WTC11 (cell line): ENCODE results near the gene NECTIN1. TPM values are rescaled to one million over a fixed set of nuclear protein-coding genes. Genes with fewer than 3 reads are reported as not detected.

ENCODE experiments used
- ATAC-seq: fragments of 200-7000 bp; cut with Tn5 transposase; 2 replicates; pipeline ENCODE4 v1.10.0; 2021; ENCODE audit warnings: mild to moderate bottlenecking, moderate library complexity
- CTCF ChIA-PET: fragments of 300-600 bp; sonication (Branson Sonifier 250); formaldehyde crosslinking; loops from one replicate; lab custom pipeline; 2021; ENCODE audit warnings: antibody characterized with exemption; lab: Charles Lee
- POLR2A ChIA-PET: fragments of 350-600 bp; sonication (Branson Sonifier 250); formaldehyde crosslinking; loops from one replicate; lab custom pipeline; 2021; ENCODE audit warnings: antibody characterized with exemption; lab: Charles Lee
- DNase-seq: peaks from one replicate; pipeline ENCODE4 v3.0.0; 2021; ENCODE audit warnings: low spot score
- H3K27ac Mint-ChIP-seq: 2 replicates; pipeline ENCODE4 v1.8.0; 2021; ENCODE audit warnings: mixed read lengths
- H3K27me3 Mint-ChIP-seq: 2 replicates; pipeline ENCODE4 v1.8.0; 2021; ENCODE audit warnings: low read depth, mild to moderate bottlenecking, moderate library complexity, mixed read lengths
- H3K36me3 Mint-ChIP-seq: 2 replicates; pipeline ENCODE4 v1.8.0; 2021; ENCODE audit warnings: mixed read lengths
- H3K4me1 Mint-ChIP-seq: 2 replicates; pipeline ENCODE4 v1.8.0; 2022; ENCODE audit warnings: mixed read lengths
- H3K4me3 Mint-ChIP-seq: 2 replicates; pipeline ENCODE4 v1.8.0; 2021; ENCODE audit warnings: mild to moderate bottlenecking, moderate library complexity, mixed read lengths
- H3K9me3 Mint-ChIP-seq: 2 replicates; pipeline ENCODE4 v1.8.0; 2021; ENCODE audit warnings: mixed read lengths
- E2F5 ChIP-seq: sonication (generic); formaldehyde crosslinking; IDR thresholded peaks from 2 replicates; pipeline ENCODE4 v1.8.1; 2022; ENCODE audit warnings: mild to moderate bottlenecking, moderate library complexity, missing genetic modification reagents
- FOXK1 ChIP-seq: sonication (generic); formaldehyde crosslinking; IDR thresholded peaks from 2 replicates; pipeline ENCODE4 v1.8.0; 2022; ENCODE audit warnings: mild to moderate bottlenecking, moderate library complexity, missing genetic modification reagents
- FOXP1 ChIP-seq: sonication (generic); formaldehyde crosslinking; IDR thresholded peaks from 2 replicates; pipeline ENCODE4 v1.8.0; 2022; ENCODE audit warnings: missing genetic modification reagents, mild to moderate bottlenecking, moderate library complexity, borderline replicate concordance
- GABPB1 ChIP-seq: sonication (generic); formaldehyde crosslinking; IDR thresholded peaks from 2 replicates; pipeline ENCODE4 v1.8.1; 2023; ENCODE audit warnings: mild to moderate bottlenecking, missing genetic modification reagents
- IRF2 ChIP-seq: sonication (generic); formaldehyde crosslinking; IDR thresholded peaks from 2 replicates; pipeline ENCODE4 v1.8.0; 2022; ENCODE audit warnings: low read depth, missing genetic modification reagents, borderline replicate concordance
- NR3C1 ChIP-seq: sonication (generic); formaldehyde crosslinking; conservative IDR thresholded peaks from 2 replicates; pipeline ENCODE4 v1.8.1; 2023; ENCODE audit warnings: low read depth, mild to moderate bottlenecking, missing genetic modification reagents
- RORB ChIP-seq: fragments of 250-450 bp; sonication (Bioruptor Pico); IDR thresholded peaks from 2 replicates; pipeline ENCODE4 v1.9.0; 2021; ENCODE audit warnings: mild to moderate bottlenecking
- TCF7 ChIP-seq: sonication (generic); formaldehyde crosslinking; IDR thresholded peaks from 2 replicates; pipeline ENCODE4 v1.8.0; 2022; ENCODE audit warnings: mild to moderate bottlenecking, low read depth, missing genetic modification reagents, moderate library complexity
- TEAD1 ChIP-seq: sonication (generic); formaldehyde crosslinking; IDR thresholded peaks from 2 replicates; pipeline ENCODE4 v1.8.0; 2022; ENCODE audit warnings: mild to moderate bottlenecking, missing genetic modification reagents
- TEAD4 ChIP-seq: sonication (generic); formaldehyde crosslinking; IDR thresholded peaks from 2 replicates; pipeline ENCODE4 v1.8.0; 2022; ENCODE audit warnings: mild to moderate bottlenecking, missing genetic modification reagents
- ZNF121 ChIP-seq: sonication (generic); formaldehyde crosslinking; IDR thresholded peaks from 2 replicates; pipeline ENCODE4 v1.8.0; 2023; ENCODE audit warnings: missing genetic modification reagents
- ZNF138 ChIP-seq: sonication (generic); formaldehyde crosslinking; conservative IDR thresholded peaks from 2 replicates; pipeline ENCODE4 v1.8.1; 2022; ENCODE audit warnings: mild to moderate bottlenecking, moderate library complexity, missing genetic modification reagents
- ZNF317 ChIP-seq: sonication (generic); formaldehyde crosslinking; IDR thresholded peaks from 2 replicates; pipeline ENCODE4 v1.8.1; 2023; ENCODE audit warnings: low read depth, mild to moderate bottlenecking, moderate library complexity, missing genetic modification reagents, borderline replicate concordance
- ZNF396 ChIP-seq: fragments of 250-450 bp; sonication (Bioruptor Pico); IDR thresholded peaks from 2 replicates; pipeline ENCODE4 v1.8.0; 2021; ENCODE audit warnings: mild to moderate bottlenecking, moderate library complexity, borderline replicate concordance
- total RNA-seq: library from RNA; stranded (reverse); gene quantifications from 3 replicates; pipeline ENCODE4 v1.2.3, GENCODE V29; 2021
- TF ChIP-seq, protein P1 (sequence below): sonication (generic); formaldehyde crosslinking; IDR thresholded peaks from 2 replicates; pipeline ENCODE4 v1.8.1; 2023; ENCODE audit warnings: mild to moderate bottlenecking, moderate library complexity, missing genetic modification reagents
- TF ChIP-seq, protein P2 (sequence below): sonication (generic); formaldehyde crosslinking; IDR thresholded peaks from 2 replicates; pipeline ENCODE4 v1.8.0; 2022; ENCODE audit warnings: mild to moderate bottlenecking, missing genetic modification reagents
- TF ChIP-seq, protein P3 (sequence below): sonication (generic); formaldehyde crosslinking; IDR thresholded peaks from 2 replicates; pipeline ENCODE4 v1.8.1; 2023; ENCODE audit warnings: mild to moderate bottlenecking, missing genetic modification reagents, moderate library complexity
- TF ChIP-seq, protein P4 (sequence below): fragments of 250-450 bp; sonication (Bioruptor Pico); IDR thresholded peaks from 2 replicates; pipeline ENCODE4 v1.9.0; 2021; ENCODE audit warnings: mild to moderate bottlenecking

The NECTIN1 gene
- total RNA-seq, 1 experiment from 2014 or later, result 86.2 TPM

GRCh38 chr11:119738059-119738439 lies 9.0 kb upstream of the NECTIN1 start:
- Mint-ChIP-seq H3K27me3 (peaks cover 18% of the 10 kb centered on the region), H3K4me3 (no peak overlapping the region), H3K36me3 (no peaks in the 10 kb centered on the region)
- POLR2A ChIA-PET, result no interaction called here
- ATAC-seq, result no peak
- CTCF ChIA-PET, result interaction anchor here (0.8 to 1.9 kb wide), 3 partner anchors 9 to 370 kb away, joined by 3 to 11 read pairs (median 3); partner anchors contain the start of gene NECTIN1
- TF ChIP-seq ZNF138, result no peak
- TF ChIP-seq, all 79 proteins: peak for 0
- DNase-seq, result no peak
- H3K4me1 Mint-ChIP-seq, result peaks cover 9% of the 10 kb centered on the region
- no peaks in the 10 kb centered on the region for H3K9me3 Mint-ChIP-seq
- no peak overlapping the region for H3K27ac Mint-ChIP-seq

DNA sequence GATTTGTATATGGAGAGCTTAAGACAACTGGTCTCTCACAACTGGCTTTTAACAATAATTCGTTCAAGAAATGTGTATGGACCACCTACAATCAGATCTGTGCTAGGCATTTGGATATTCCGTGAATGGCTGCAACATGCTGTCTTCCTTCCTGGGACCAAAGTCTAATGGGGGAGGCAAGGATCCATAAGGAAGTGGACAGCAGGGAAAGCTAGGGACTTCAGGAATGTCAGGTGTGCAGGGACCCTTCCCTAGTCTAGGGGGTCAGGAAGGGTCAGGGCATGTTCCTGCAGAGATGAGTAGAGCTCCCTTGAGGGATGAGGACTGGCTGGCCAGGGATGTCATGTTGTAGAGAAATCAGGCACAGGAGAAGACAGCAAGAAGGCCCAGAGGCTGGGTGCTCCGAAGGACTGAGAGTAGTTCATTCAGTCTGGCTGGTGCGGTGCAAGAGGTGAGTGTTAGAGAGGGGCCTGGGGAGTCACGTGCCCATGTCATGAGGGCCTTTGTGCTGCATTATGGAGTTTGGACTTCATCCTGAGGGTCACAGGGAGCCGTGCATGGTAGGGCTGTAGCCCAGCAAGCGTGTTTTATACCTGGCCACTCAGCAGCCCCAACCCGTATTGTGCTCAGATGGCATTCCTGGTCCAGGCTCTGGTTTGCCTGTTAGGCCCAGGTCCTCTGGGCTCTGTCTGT lies 8.5 kb upstream of the NECTIN1 start:
- Mint-ChIP-seq H3K4me3 (no peak overlapping the region), H3K4me1 (peaks cover 4% of the 10 kb centered on the region), H3K27me3 (peaks cover 12% of the 10 kb centered on the region), H3K36me3 (no peaks in the 10 kb centered on the region), H3K9me3 (no peaks in the 10 kb centered on the region), H3K27ac (no peak overlapping the region; the same call in 1 of the 2 replicates)
- DNase-seq (no peak), ATAC-seq (no peak)
- CTCF ChIA-PET, result interaction anchor here (0.8 to 1.9 kb wide), 2 partner anchors 8 to 371 kb away, joined by 3 to 11 read pairs; partner anchors contain the start of gene NECTIN1
- TF ChIP-seq GABPB1 (CRISPR knock-in tag) (no peak), FOXK1 (CRISPR knock-in tag) (no peak), RORB (CRISPR knock-in tag) (no peak), NR3C1 (CRISPR knock-in tag) (no peak), TEAD4 (CRISPR knock-in tag) (no peak), ZNF317 (CRISPR knock-in tag) (no peak)
- TF ChIP-seq, protein P1, sequence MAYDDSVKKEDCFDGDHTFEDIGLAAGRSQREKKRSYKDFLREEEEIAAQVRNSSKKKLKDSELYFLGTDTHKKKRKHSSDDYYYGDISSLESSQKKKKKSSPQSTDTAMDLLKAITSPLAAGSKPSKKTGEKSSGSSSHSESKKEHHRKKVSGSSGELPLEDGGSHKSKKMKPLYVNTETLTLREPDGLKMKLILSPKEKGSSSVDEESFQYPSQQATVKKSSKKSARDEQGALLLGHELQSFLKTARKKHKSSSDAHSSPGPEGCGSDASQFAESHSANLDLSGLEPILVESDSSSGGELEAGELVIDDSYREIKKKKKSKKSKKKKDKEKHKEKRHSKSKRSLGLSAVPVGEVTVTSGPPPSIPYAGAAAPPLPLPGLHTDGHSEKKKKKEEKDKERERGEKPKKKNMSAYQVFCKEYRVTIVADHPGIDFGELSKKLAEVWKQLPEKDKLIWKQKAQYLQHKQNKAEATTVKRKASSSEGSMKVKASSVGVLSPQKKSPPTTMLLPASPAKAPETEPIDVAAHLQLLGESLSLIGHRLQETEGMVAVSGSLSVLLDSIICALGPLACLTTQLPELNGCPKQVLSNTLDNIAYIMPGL (CRISPR knock-in tag), result no peak
- TF ChIP-seq, protein P2, sequence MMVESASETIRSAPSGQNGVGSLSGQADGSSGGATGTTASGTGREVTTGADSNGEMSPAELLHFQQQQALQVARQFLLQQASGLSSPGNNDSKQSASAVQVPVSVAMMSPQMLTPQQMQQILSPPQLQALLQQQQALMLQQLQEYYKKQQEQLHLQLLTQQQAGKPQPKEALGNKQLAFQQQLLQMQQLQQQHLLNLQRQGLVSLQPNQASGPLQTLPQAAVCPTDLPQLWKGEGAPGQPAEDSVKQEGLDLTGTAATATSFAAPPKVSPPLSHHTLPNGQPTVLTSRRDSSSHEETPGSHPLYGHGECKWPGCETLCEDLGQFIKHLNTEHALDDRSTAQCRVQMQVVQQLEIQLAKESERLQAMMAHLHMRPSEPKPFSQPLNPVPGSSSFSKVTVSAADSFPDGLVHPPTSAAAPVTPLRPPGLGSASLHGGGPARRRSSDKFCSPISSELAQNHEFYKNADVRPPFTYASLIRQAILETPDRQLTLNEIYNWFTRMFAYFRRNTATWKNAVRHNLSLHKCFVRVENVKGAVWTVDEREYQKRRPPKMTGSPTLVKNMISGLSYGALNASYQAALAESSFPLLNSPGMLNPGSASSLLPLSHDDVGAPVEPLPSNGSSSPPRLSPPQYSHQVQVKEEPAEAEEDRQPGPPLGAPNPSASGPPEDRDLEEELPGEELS, result no peak
- TF ChIP-seq, protein P3, sequence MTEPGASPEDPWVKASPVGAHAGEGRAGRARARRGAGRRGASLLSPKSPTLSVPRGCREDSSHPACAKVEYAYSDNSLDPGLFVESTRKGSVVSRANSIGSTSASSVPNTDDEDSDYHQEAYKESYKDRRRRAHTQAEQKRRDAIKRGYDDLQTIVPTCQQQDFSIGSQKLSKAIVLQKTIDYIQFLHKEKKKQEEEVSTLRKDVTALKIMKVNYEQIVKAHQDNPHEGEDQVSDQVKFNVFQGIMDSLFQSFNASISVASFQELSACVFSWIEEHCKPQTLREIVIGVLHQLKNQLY (CRISPR knock-in tag), result no peak
- POLR2A ChIA-PET, result no interaction called here

DNA sequence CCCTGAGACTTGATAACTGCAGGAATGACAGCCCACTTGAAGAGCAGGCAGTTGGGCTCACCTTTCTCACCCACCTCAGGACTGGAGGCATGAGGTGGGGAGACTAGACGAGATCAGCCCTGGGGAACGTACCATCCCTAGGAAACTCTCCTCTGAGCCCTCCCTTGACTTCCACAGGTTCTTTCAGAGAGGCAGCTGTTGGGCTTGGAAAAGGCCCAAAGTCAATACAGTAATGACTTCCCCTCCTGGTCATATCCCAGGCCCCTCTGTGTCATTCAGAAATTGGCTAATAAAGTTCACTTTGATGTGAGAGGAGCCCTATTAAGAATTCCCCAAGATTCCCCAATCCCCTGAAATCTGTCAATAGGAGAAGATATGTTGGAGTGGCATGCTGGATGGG lies 5.8 kb upstream of the NECTIN1 start:
- TF ChIP-seq ZNF138 (no peak), ZNF121 (CRISPR knock-in tag) (no peak), TEAD1 (CRISPR knock-in tag) (no peak), FOXP1 (CRISPR knock-in tag) (no peak), ZNF396 (CRISPR knock-in tag) (no peak), IRF2 (CRISPR knock-in tag) (no peak), TCF7 (CRISPR knock-in tag) (no peak), E2F5 (CRISPR knock-in tag) (no peak), TEAD4 (CRISPR knock-in tag) (no peak)
- TF ChIP-seq, protein P4, sequence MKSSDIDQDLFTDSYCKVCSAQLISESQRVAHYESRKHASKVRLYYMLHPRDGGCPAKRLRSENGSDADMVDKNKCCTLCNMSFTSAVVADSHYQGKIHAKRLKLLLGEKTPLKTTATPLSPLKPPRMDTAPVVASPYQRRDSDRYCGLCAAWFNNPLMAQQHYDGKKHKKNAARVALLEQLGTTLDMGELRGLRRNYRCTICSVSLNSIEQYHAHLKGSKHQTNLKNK (CRISPR knock-in tag), result no peak
- H3K4me1 Mint-ChIP-seq, result peaks cover 9% of the 10 kb centered on the region
- ATAC-seq, result no peak
- no peak overlapping the region for H3K27ac Mint-ChIP-seq
- peaks cover 7% of the 10 kb centered on the region; the same call in 1 of the 2 replicates for H3K27me3 Mint-ChIP-seq
- CTCF ChIA-PET, result no interaction called here
- H3K9me3 Mint-ChIP-seq, result no peaks in the 10 kb centered on the region
- H3K4me3 Mint-ChIP-seq, result no peak overlapping the region
- H3K36me3 Mint-ChIP-seq, result no peaks in the 10 kb centered on the region
- POLR2A ChIA-PET, result no interaction called here
- no peak for DNase-seq
